OCI-LY7 (cell line): Measurements from ENCODE around the gene DRGX. TPM values are rescaled to one million over a fixed set of nuclear protein-coding genes. Genes with fewer than 3 reads are reported as not detected.

Source experiments
- BruUV-seq: library from RNA; stranded (reverse); fragments of 400-500 nt; replicated peaks from 2 replicates; lab custom pipeline; 2021; lab: Mats Ljungman, UMichigan
- CTCF ChIA-PET: fragments of 300-600 bp; sonication (Branson Sonifier 250); formaldehyde crosslinking; loops from one replicate; lab custom pipeline; 2022; ENCODE audit warnings: antibody characterized with exemption; ENCODE audit not compliant: unreplicated experiment; lab: Charles Lee
- POLR2A ChIA-PET: fragments of 300-600 bp; sonication (Branson Sonifier 250); formaldehyde crosslinking; loops from one replicate; lab custom pipeline; 2022; ENCODE audit warnings: antibody characterized with exemption; lab: Charles Lee
- DNase-seq: peaks from one replicate; pipeline ENCODE4 v3.0.0-alpha.2; 2015; ENCODE audit warnings: low spot score
- H2AFZ ChIP-seq: fragments of 200-600 bp; sonication (generic), shearing (Covaris generic); 2 replicates; pipeline ENCODE4 v1.6.1; 2014; ENCODE audit warnings: mild to moderate bottlenecking, antibody characterized with exemption, low read length, moderate library complexity
- H3K27ac ChIP-seq: fragments of 200-600 bp; sonication (generic); 2 replicates; pipeline ENCODE4 v1.5.1; 2014; ENCODE audit warnings: mixed run types, low read depth, mild to moderate bottlenecking, moderate library complexity, low read length, inconsistent platforms; ENCODE audit not compliant: poor library complexity, severe bottlenecking
- H3K36me3 ChIP-seq: fragments of 200-600 bp; sonication (generic); 2 replicates; pipeline ENCODE4 v1.6.1; 2014; ENCODE audit warnings: mild to moderate bottlenecking, antibody characterized with exemption, low read length, moderate library complexity, mixed read lengths; ENCODE audit not compliant: insufficient read depth
- H3K4me1 ChIP-seq: fragments of 200-600 bp; sonication (generic); 2 replicates; pipeline ENCODE4 v1.5.1; 2014; ENCODE audit warnings: mild to moderate bottlenecking, low read length; ENCODE audit not compliant: insufficient read depth, poor library complexity, severe bottlenecking
- H3K4me2 ChIP-seq: fragments of 200-600 bp; sonication (generic); 2 replicates; pipeline ENCODE4 v1.6.1; 2014; ENCODE audit warnings: mild to moderate bottlenecking, low read length
- H3K4me3 ChIP-seq: fragments of 200-600 bp; sonication (generic); 2 replicates; pipeline ENCODE4 v1.5.1; 2014; ENCODE audit warnings: mild to moderate bottlenecking, low read depth, low read length; ENCODE audit not compliant: poor library complexity, severe bottlenecking
- H3K79me2 ChIP-seq: fragments of 200-600 bp; sonication (generic); 2 replicates; pipeline ENCODE4 v1.6.1; 2016; ENCODE audit warnings: low read depth, mild to moderate bottlenecking, low read length, moderate library complexity, mixed read lengths; ENCODE audit not compliant: insufficient read depth
- H3K9me2 ChIP-seq: fragments of 200-600 bp; sonication (generic); 2 replicates; pipeline ENCODE4 v1.6.1; 2016; ENCODE audit warnings: mild to moderate bottlenecking, low read length, mixed read lengths; ENCODE audit not compliant: insufficient read depth
- H3K9me3 ChIP-seq: fragments of 200-600 bp; sonication (generic); 2 replicates; pipeline ENCODE4 v1.6.1; 2014; ENCODE audit warnings: mild to moderate bottlenecking, mixed run types, low read length, mixed read lengths
- H4K20me1 ChIP-seq: fragments of 200-600 bp; sonication (generic); 2 replicates; pipeline ENCODE4 v1.6.1; 2014; ENCODE audit warnings: mild to moderate bottlenecking, antibody characterized with exemption, low read length, moderate library complexity, mixed read lengths; ENCODE audit not compliant: insufficient read depth
- CTCF ChIP-seq: fragments of 200-600 bp; sonication (generic); conservative IDR thresholded peaks from 2 replicates; pipeline ENCODE4 v1.5.1; 2014; ENCODE audit warnings: mild to moderate bottlenecking, antibody characterized with exemption, low read length, moderate library complexity, mixed read lengths
- EZH2phosphoT487 ChIP-seq: fragments of 200-600 bp; sonication (generic); IDR thresholded peaks from 2 replicates; pipeline ENCODE4 v1.6.1; 2018; ENCODE audit warnings: low read depth, borderline replicate concordance, mild to moderate bottlenecking, mixed run types, antibody characterized with exemption, low read length, moderate library complexity, mixed read lengths
- intact Hi-C: fragments of 100-400 bp; cut with micrococcal nuclease; formaldehyde crosslinking; loops from one replicate; pipeline ENCODE4 v1.10.0; 2022; ENCODE audit not compliant: unreplicated experiment
- total RNA-seq, 2 experiments: library from RNA; depleted of rRNA in 1 of 2; stranded (reverse); fragments of >200 nt in 1 of 2; shearing (Covaris generic) in 1 of 2; gene quantifications; 2 replicates each; pipeline ENCODE4 v1.2.3, GENCODE V29; 2014 to 2022

Gene DRGX
- total RNA-seq, 2 experiments from 2014 or later, result not detected

- POLR2A ChIA-PET, result interaction anchor here (0.7 to 0.9 kb wide), 2 partner anchors 13 to 27 kb away, joined by 3 read pairs; no protein-coding TSS in a partner anchor
Measured at GRCh38 chr10:49412571-49412970, 16.7 kb upstream of the DRGX start.

GRCh38 chr10:49410365-49411074 lies 14.6 kb upstream of the DRGX start:
- H4K20me1 ChIP-seq, result no peaks in the 10 kb centered on the region
- H3K79me2 ChIP-seq, result no peaks in the 10 kb centered on the region
- TF ChIP-seq CTCF (no peak), EZH2phosphoT487 (no peak)
- intact Hi-C loops, result no loop called here
- ChIA-PET POLR2A (no interaction called here), CTCF (no interaction called here)
- no peaks in the 10 kb centered on the region for H3K9me2 ChIP-seq
- no TSS peak for BruUV-seq
- no peak for DNase-seq
- H3K4me3 ChIP-seq, result no peak overlapping the region
- no peaks in the 10 kb centered on the region for H3K9me3 ChIP-seq
- no peaks in the 10 kb centered on the region for H3K4me1 ChIP-seq
- no peak overlapping the region for H3K4me2 ChIP-seq
- no peaks in the 10 kb centered on the region for H3K36me3 ChIP-seq
- H3K27ac ChIP-seq, result no peak overlapping the region
- no peak overlapping the region for H2AFZ ChIP-seq

More at GRCh38 chr10:49412571-49412970, 16.7 kb upstream of the DRGX start:
- DNase-seq, result no peak
- Histone ChIP-seq H3K9me3 (no peaks in the 10 kb centered on the region), H3K4me2 (no peak overlapping the region), H3K36me3 (no peaks in the 10 kb centered on the region), H3K79me2 (no peaks in the 10 kb centered on the region), H3K27ac (no peak overlapping the region), H3K9me2 (no peaks in the 10 kb centered on the region), H3K4me1 (no peaks in the 10 kb centered on the region), H3K4me3 (no peak overlapping the region), H2AFZ (no peak overlapping the region), H4K20me1 (no peaks in the 10 kb centered on the region)
- intact Hi-C loops, result no loop called here
- CTCF ChIA-PET, result no interaction called here
- TF ChIP-seq EZH2phosphoT487, result no peak
- BruUV-seq, result no TSS peak

- ChIA-PET CTCF (no interaction called here), POLR2A (no interaction called here)
- Histone ChIP-seq H2AFZ (no peak overlapping the region), H4K20me1 (no peaks in the 10 kb centered on the region), H3K36me3 (no peaks in the 10 kb centered on the region), H3K9me3 (no peaks in the 10 kb centered on the region), H3K4me1 (no peaks in the 10 kb centered on the region), H3K9me2 (no peaks in the 10 kb centered on the region), H3K4me2 (no peak overlapping the region), H3K4me3 (no peak overlapping the region), H3K79me2 (no peaks in the 10 kb centered on the region), H3K27ac (no peak overlapping the region)
- no TSS peak for BruUV-seq
- intact Hi-C loops, result loop anchor here (5.0 to 10.0 kb wide), 2 partner anchors 427 to 755 kb away; no protein-coding TSS in a partner anchor
- TF ChIP-seq CTCF (no peak), EZH2phosphoT487 (no peak)
- no peak for DNase-seq
Measured at GRCh38 chr10:49409755-49410154, 13.9 kb upstream of the DRGX start.
